GM21786 (cell line): ENCODE results near the gene ZNF607.

Experiments used
- ATAC-seq: cut with Tn5 transposase; IDR thresholded peaks from one replicate; pipeline ENCODE4 v1.9.1; 2021; ENCODE audit not compliant: unreplicated experiment

The ZNF607 gene

GRCh38 chr19:37654118-37654517, 65.4 kb downstream of the ZNF607 start:
- no peak for ATAC-seq
